ENCODE measurements around the gene OR5K2. TPM values are rescaled to one million over a fixed set of nuclear protein-coding genes. Genes with fewer than 3 reads are reported as not detected.

The OR5K2 gene
- total RNA-seq, 1 experiment from 2014 or later, result not detected

- DNase-seq (ENCODE audit: low spot score), result no peak
- in situ Hi-C loops (cut with HindIII; ENCODE audit: low sequenced_read_pairs), result no loop called here
These were observed 21.9 kb downstream of the OR5K2 start for GRCh38 chr3:98519351-98519750.

GRCh38 chr3:98521897-98522543 lies 24.5 kb downstream of the OR5K2 start:
- peak; percentile 61 for DNase-seq (ENCODE audit: low spot score)
- in situ Hi-C loops (cut with HindIII; ENCODE audit: low sequenced_read_pairs), result no loop called here

- in situ Hi-C loops (cut with HindIII; ENCODE audit: low sequenced_read_pairs), result no loop called here
- DNase-seq (ENCODE audit: low spot score), result peak; percentile 99
These were observed 25.2 kb downstream of the OR5K2 start, which contains the start of gene CLDND1 for GRCh38 chr3:98522544-98523281. CLDND1 (minus strand) TSS chr3:98522902; CDS start chr3:98521424, 1,478 bp downstream.

GRCh38 chr3:98525494-98525893 lies 28.0 kb downstream of the OR5K2 start:
- in situ Hi-C loops (cut with HindIII; ENCODE audit: low sequenced_read_pairs), result no loop called here
- no peak for DNase-seq (ENCODE audit: low spot score)

GRCh38 chr3:98528474-98529346 lies 31.2 kb downstream of the OR5K2 start:
- no peak for DNase-seq (ENCODE audit: low spot score)
- in situ Hi-C loops (cut with HindIII; ENCODE audit: low sequenced_read_pairs), result no loop called here

GRCh38 chr3:98529856-98530459 lies 32.5 kb downstream of the OR5K2 start:
- DNase-seq (ENCODE audit: low spot score), result no peak
- in situ Hi-C loops (cut with HindIII; ENCODE audit: low sequenced_read_pairs), result no loop called here

- no peak for DNase-seq (ENCODE audit: low spot score)
- in situ Hi-C loops (cut with HindIII; ENCODE audit: low sequenced_read_pairs), result no loop called here
These were observed 33.2 kb downstream of the OR5K2 start for GRCh38 chr3:98530676-98531075.

- DNase-seq (ENCODE audit: low spot score), result no peak
- in situ Hi-C loops (cut with HindIII; ENCODE audit: low sequenced_read_pairs), result no loop called here
These were observed 34.3 kb downstream of the OR5K2 start, which contains the start of gene GPR15 for GRCh38 chr3:98531622-98532274. GPR15 (plus strand) TSS chr3:98531978; CDS start chr3:98532034, 56 bp downstream.

GRCh38 chr3:98532275-98532637 lies 34.8 kb downstream of the OR5K2 start:
- DNase-seq (ENCODE audit: low spot score), result no peak
- in situ Hi-C loops (cut with HindIII; ENCODE audit: low sequenced_read_pairs), result no loop called here

- in situ Hi-C loops (cut with HindIII; ENCODE audit: low sequenced_read_pairs), result no loop called here
- DNase-seq (ENCODE audit: low spot score), result no peak
These were observed 35.5 kb downstream of the OR5K2 start for GRCh38 chr3:98532709-98533571.

GRCh38 chr3:98534168-98534567 lies 36.7 kb downstream of the OR5K2 start:
- DNase-seq (ENCODE audit: low spot score), result no peak
- in situ Hi-C loops (cut with HindIII; ENCODE audit: low sequenced_read_pairs), result no loop called here

- in situ Hi-C loops (cut with HindIII; ENCODE audit: low sequenced_read_pairs), result no loop called here
- no peak for DNase-seq (ENCODE audit: low spot score)
These were observed 37.3 kb downstream of the OR5K2 start for GRCh38 chr3:98534734-98535133.

- no peak for DNase-seq (ENCODE audit: low spot score)
- in situ Hi-C loops (cut with HindIII; ENCODE audit: low sequenced_read_pairs), result no loop called here
These were observed 39.1 kb downstream of the OR5K2 start for GRCh38 chr3:98536456-98537017.

GRCh38 chr3:98540346-98540745 lies 42.9 kb downstream of the OR5K2 start:
- in situ Hi-C loops (cut with HindIII; ENCODE audit: low sequenced_read_pairs), result no loop called here
- DNase-seq (ENCODE audit: low spot score), result no peak

- DNase-seq (ENCODE audit: low spot score), result no peak
- in situ Hi-C loops (cut with HindIII; ENCODE audit: low sequenced_read_pairs), result no loop called here
These were observed 44.2 kb downstream of the OR5K2 start for GRCh38 chr3:98541695-98542094.

- in situ Hi-C loops (cut with HindIII; ENCODE audit: low sequenced_read_pairs), result no loop called here
- no peak for DNase-seq (ENCODE audit: low spot score)
These were observed 45.1 kb downstream of the OR5K2 start for GRCh38 chr3:98542623-98543022.

- in situ Hi-C loops (cut with HindIII; ENCODE audit: low sequenced_read_pairs), result no loop called here
These were observed 48.5 kb downstream of the OR5K2 start for GRCh38 chr3:98545940-98546339.

More at GRCh38 chr3:98545940-98546339, 48.5 kb downstream of the OR5K2 start:
- DNase-seq (ENCODE audit: low spot score), result no peak

Measured in G401 (cell line).